Fibroblast of lung (primary cell): ENCODE data around the gene RBFOX1. TPM values are rescaled to one million over a fixed set of nuclear protein-coding genes. Genes with fewer than 3 reads are reported as not detected.

Experiments used
- DNase-seq, 2 donors: peaks; one replicate each; pipeline versions ENCODE4 v3.0.0 to v3.0.0-alpha.2; 2010; ENCODE audit warnings: low read depth in 2 of 2
- H2AFZ ChIP-seq: 2 replicates; pipeline ENCODE4 v1.5.1; 2012; ENCODE audit warnings: low read length, control low read depth, inconsistent platforms
- H3K27ac ChIP-seq: 2 replicates; pipeline ENCODE4 v1.5.1; 2011; ENCODE audit warnings: low read length, control low read depth; ENCODE audit not compliant: insufficient read depth
- H3K27me3 ChIP-seq: 2 replicates; pipeline ENCODE4 v1.5.1; 2011; ENCODE audit warnings: mild to moderate bottlenecking, low read length; ENCODE audit not compliant: control insufficient read depth, insufficient read depth
- H3K36me3 ChIP-seq: 2 replicates; pipeline ENCODE4 v1.5.1; 2011; ENCODE audit warnings: low read length; ENCODE audit not compliant: control insufficient read depth, insufficient read depth
- H3K4me1 ChIP-seq: 2 replicates; pipeline ENCODE4 v1.5.1; 2011; ENCODE audit warnings: low read length; ENCODE audit not compliant: control insufficient read depth, insufficient read depth; ENCODE audit errors: extremely low read depth
- H3K4me2 ChIP-seq: 2 replicates; pipeline ENCODE4 v1.5.1; 2011; ENCODE audit warnings: low read length, control low read depth; ENCODE audit not compliant: insufficient read depth; ENCODE audit errors: extremely low read depth
- H3K4me3 ChIP-seq, 4 experiments: fragments of 200-600 bp in 1 of 4; sonication (generic) in 1 of 4; replicated peaks in 1 of 4; 2 replicates each; pipeline ENCODE4 v1.5.1; 2011 to 2016; ENCODE audit warnings: low read length in 4 of 4, low read depth in 3 of 4, mild to moderate bottlenecking in 3 of 4, control low read depth in 2 of 4, inconsistent platforms in 1 of 4, mixed read lengths in 1 of 4; ENCODE audit not compliant: insufficient read depth in 1 of 4; ENCODE audit errors: control extremely low read depth in 1 of 4
- H3K79me2 ChIP-seq: 2 replicates; pipeline ENCODE4 v1.5.1; 2012; ENCODE audit warnings: mild to moderate bottlenecking, low read length, inconsistent platforms; ENCODE audit not compliant: control insufficient read depth, insufficient read depth
- H3K9ac ChIP-seq: 2 replicates; pipeline ENCODE4 v1.5.1; 2011; ENCODE audit warnings: mild to moderate bottlenecking, low read length, control low read depth; ENCODE audit not compliant: insufficient read depth
- H3K9me3 ChIP-seq: 2 replicates; pipeline ENCODE4 v1.5.1; 2012; ENCODE audit warnings: low read depth, low read length; ENCODE audit not compliant: control insufficient read depth, insufficient read depth
- H4K20me1 ChIP-seq: 2 replicates; pipeline ENCODE4 v1.5.1; 2011; ENCODE audit warnings: low read length; ENCODE audit not compliant: control insufficient read depth, insufficient read depth; ENCODE audit errors: extremely low read depth
- CTCF ChIP-seq, 2 donors: IDR thresholded peaks in 1 of 2; conservative IDR thresholded peaks in 1 of 2; 1 replicate in 1 of 2; 2 replicates in 1 of 2; pipeline ENCODE4 v1.5.1; 2011 to 2012; ENCODE audit warnings: low read length in 2 of 2, control low read depth in 1 of 2, inconsistent platforms in 1 of 2, low read depth in 1 of 2, mild to moderate bottlenecking in 1 of 2
- EZH2 ChIP-seq: IDR thresholded peaks from 2 replicates; pipeline ENCODE4 v1.5.1; 2012; ENCODE audit warnings: low read length, control low read depth, mild to moderate bottlenecking; ENCODE audit errors: missing control alignments
- polyA plus RNA-seq, 2 donors: library from polyadenylated mRNA; depleted of rRNA in 1 of 2; stranded (reverse) in 1 of 2; unstranded in 1 of 2; fragments of >200 nt; gene quantifications; 2 replicates each; pipeline ENCODE4 v1.2.1, GENCODE V29; 2011 to 2012; ENCODE audit warnings: missing spikeins in 1 of 2
- total RNA-seq: library from RNA; depleted of rRNA; stranded (reverse); fragments of >200 nt; gene quantifications from 2 replicates; pipeline ENCODE4 v1.2.1, GENCODE V29; 2014

Gene RBFOX1
- total and polyA plus RNA-seq, 2 donors (not counting 1 experiment from before 2014, with no cell fraction given): not detected

- Histone ChIP-seq H4K20me1 (no peaks in the 10 kb centered on the region), H3K27ac (no peak overlapping the region), H2AFZ (no peak overlapping the region), H3K4me1 (no peaks in the 10 kb centered on the region), H3K4me3 (no peak overlapping the region), H3K27me3 (no peaks in the 10 kb centered on the region), H3K36me3 (no peaks in the 10 kb centered on the region), H3K9ac (no peak overlapping the region), H3K9me3 (no peaks in the 10 kb centered on the region), H3K4me2 (no peak overlapping the region), H3K79me2 (no peaks in the 10 kb centered on the region)
- TF ChIP-seq EZH2 (no peak), CTCF (conservative IDR thresholded peaks at IDR 0.05 in 1 of 2, IDR thresholded peaks at IDR 0.05 in 1 of 2; ENCODE audit: low read depth in 1 of 2, low read length in 2 of 2) (no peak)
- no peak for DNase-seq
Measured at GRCh38 chr16:7380911-7381310, 48.3 kb downstream of the RBFOX1 start.

GRCh38 chr16:7381671-7382070, 49.0 kb downstream of the RBFOX1 start:
- no peaks in the 10 kb centered on the region for H3K9me3 ChIP-seq
- no peak for TF ChIP-seq EZH2
- no peak for TF ChIP-seq CTCF (conservative IDR thresholded peaks at IDR 0.05 in 1 of 2, IDR thresholded peaks at IDR 0.05 in 1 of 2; ENCODE audit: low read depth in 1 of 2, low read length in 2 of 2)
- no peak overlapping the region for H3K4me3 ChIP-seq
- H4K20me1 ChIP-seq: no peaks in the 10 kb centered on the region
- H3K4me2 ChIP-seq: no peak overlapping the region
- no peak overlapping the region for H3K27ac ChIP-seq
- no peaks in the 10 kb centered on the region for H3K36me3 ChIP-seq
- no peak overlapping the region for H3K9ac ChIP-seq
- DNase-seq: no peak
- H3K79me2 ChIP-seq: no peaks in the 10 kb centered on the region
- H3K4me1 ChIP-seq: no peaks in the 10 kb centered on the region
- H3K27me3 ChIP-seq: no peaks in the 10 kb centered on the region
- H2AFZ ChIP-seq: no peak overlapping the region

- TF ChIP-seq EZH2: no peak
- no peak for TF ChIP-seq CTCF (conservative IDR thresholded peaks at IDR 0.05 in 1 of 2, IDR thresholded peaks at IDR 0.05 in 1 of 2; ENCODE audit: low read depth in 1 of 2, low read length in 2 of 2)
- no peak overlapping the region for H3K9ac ChIP-seq
- H3K9me3 ChIP-seq: no peaks in the 10 kb centered on the region
- H4K20me1 ChIP-seq: no peaks in the 10 kb centered on the region
- H3K4me3 ChIP-seq: no peak overlapping the region
- DNase-seq: no peak
- no peaks in the 10 kb centered on the region for H3K79me2 ChIP-seq
- no peaks in the 10 kb centered on the region for H3K36me3 ChIP-seq
- H2AFZ ChIP-seq: no peak overlapping the region
- no peak overlapping the region for H3K4me2 ChIP-seq
- H3K27ac ChIP-seq: no peak overlapping the region
- H3K27me3 ChIP-seq: no peaks in the 10 kb centered on the region
- no peaks in the 10 kb centered on the region for H3K4me1 ChIP-seq
Measured at GRCh38 chr16:7382521-7382920, 49.9 kb downstream of the RBFOX1 start.
